Neural progenitor cell (in vitro differentiated cells): ENCODE data around the gene MBIP.

Experiments used
- CTCF ChIP-seq: fragments of 200-600 bp; sonication (generic); IDR thresholded peaks from 2 replicates; pipeline ENCODE4 v1.5.1; 2017; ENCODE audit warnings: antibody characterized with exemption, mild to moderate bottlenecking
- EZH2 ChIP-seq: fragments of 200-600 bp; sonication (generic); IDR thresholded peaks from 2 replicates; pipeline ENCODE4 v1.6.1; 2017; ENCODE audit warnings: antibody characterized with exemption, mild to moderate bottlenecking, moderate library complexity

GRCh38 chr14:36270191-36270590 is 50.2 kb downstream of the MBIP start:
- TF ChIP-seq CTCF, result no peak
- TF ChIP-seq EZH2, result no peak
